Upper lobe of left lung (tissue), 4 donors: ENCODE measurements around the gene TF.

ENCODE experiments used
- POLR2A ChIP-seq, 4 donors: fragments of 450-650 bp; IDR thresholded peaks; one replicate each; pipeline ENCODE4 v1.5.1; 2016 to 2017; ENCODE audit warnings: antibody characterized with exemption in 4 of 4, mild to moderate bottlenecking in 2 of 4
- TF ChIP-seq, protein P1 (sequence below), 6 experiments: fragments of 450-650 bp in 4 of 6; fragments of 200-600 bp in 2 of 6; sonication (generic) in 2 of 6; IDR thresholded peaks; one replicate each; pipeline ENCODE4 v1.5.1; 2016 to 2019; ENCODE audit warnings: antibody characterized with exemption in 6 of 6

DNA sequence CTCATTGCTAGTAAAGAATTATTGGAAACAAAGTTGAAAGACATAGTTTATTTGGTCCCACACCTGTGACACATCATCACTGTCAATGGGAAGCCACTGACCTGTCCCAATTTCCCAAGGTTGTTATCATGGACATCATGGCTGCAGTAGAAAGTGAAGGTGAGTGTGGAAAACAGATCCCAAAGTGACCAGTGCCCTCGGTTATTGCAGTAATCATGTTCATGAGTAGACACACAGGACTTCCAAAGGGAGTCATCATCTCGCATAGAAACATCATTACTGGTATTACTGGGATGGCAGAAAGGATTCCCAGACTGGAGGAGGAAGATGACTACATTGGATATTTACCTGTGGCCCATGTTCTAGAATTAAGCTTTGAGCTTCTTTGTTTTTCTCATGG lies 14.7 kb downstream of the TF start:
- no peak for TF ChIP-seq POLR2A (IDR thresholded peaks at IDR 0.05)
- TF ChIP-seq, protein P1, sequence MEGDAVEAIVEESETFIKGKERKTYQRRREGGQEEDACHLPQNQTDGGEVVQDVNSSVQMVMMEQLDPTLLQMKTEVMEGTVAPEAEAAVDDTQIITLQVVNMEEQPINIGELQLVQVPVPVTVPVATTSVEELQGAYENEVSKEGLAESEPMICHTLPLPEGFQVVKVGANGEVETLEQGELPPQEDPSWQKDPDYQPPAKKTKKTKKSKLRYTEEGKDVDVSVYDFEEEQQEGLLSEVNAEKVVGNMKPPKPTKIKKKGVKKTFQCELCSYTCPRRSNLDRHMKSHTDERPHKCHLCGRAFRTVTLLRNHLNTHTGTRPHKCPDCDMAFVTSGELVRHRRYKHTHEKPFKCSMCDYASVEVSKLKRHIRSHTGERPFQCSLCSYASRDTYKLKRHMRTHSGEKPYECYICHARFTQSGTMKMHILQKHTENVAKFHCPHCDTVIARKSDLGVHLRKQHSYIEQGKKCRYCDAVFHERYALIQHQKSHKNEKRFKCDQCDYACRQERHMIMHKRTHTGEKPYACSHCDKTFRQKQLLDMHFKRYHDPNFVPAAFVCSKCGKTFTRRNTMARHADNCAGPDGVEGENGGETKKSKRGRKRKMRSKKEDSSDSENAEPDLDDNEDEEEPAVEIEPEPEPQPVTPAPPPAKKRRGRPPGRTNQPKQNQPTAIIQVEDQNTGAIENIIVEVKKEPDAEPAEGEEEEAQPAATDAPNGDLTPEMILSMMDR (IDR thresholded peaks at IDR 0.05): no peak
